Measurements from ENCODE around the gene AQR. TPM values are rescaled to one million over a fixed set of nuclear protein-coding genes. Genes with fewer than 3 reads are reported as not detected.

The AQR gene
- total RNA-seq, 1 experiment from 2014 or later = 54.4 TPM

DNA sequence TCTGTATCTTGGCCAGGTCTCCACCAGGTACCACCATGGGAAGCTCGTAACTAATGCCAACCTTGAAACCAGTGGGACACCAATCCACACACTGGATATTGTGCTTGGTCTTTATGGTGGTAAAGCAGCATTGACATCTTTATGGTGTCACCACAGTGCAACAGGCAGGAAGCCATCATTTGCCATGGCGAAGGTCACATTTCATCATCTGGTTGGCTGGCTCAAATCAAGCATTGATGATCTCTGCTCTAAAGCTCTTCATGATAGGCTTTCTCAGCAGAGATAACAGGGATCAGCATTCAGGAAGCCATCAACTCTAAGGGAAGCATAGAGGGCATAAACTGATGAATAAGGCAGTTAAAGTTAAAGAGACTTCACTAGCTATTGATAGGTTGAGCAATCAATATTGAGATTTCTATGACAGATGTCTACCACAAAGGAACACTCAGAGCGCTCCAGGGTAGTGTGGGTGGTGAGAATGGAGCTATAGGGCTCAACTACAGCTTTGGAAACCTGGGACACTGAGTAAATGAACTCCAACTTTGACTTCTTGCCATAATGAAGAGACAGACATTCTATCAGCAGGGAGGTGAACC is 120.1 kb downstream of the AQR start:
- Histone ChIP-seq H3K27me3 (ENCODE audit: insufficient read depth, low read length) (no peaks in the 10 kb centered on the region), H2BK120ac (ENCODE audit: low read depth, low read length, poor library complexity, severe bottlenecking) (no peak overlapping the region), H2BK15ac (ENCODE audit: low read depth, low read length) (no peak overlapping the region), H3K14ac (ENCODE audit: insufficient read depth, low read length) (no peak overlapping the region), H3K27ac (ENCODE audit: insufficient read length, low read depth, low read length) (no peak overlapping the region), H3K23me2 (ENCODE audit: insufficient read length, low read depth, low read length, poor library complexity, severe bottlenecking) (no peaks in the 10 kb centered on the region), H2BK12ac (ENCODE audit: insufficient read length, low read depth, low read length) (no peak overlapping the region), H2AFZ (ENCODE audit: low read length) (no peak overlapping the region), H4K8ac (replicated peaks; ENCODE audit: insufficient read length, low read depth, low read length) (no peak overlapping the region), H3K9ac (ENCODE audit: extremely low read depth, insufficient read length, low read length) (no peak overlapping the region), H4K91ac (ENCODE audit: insufficient read length, low read depth, low read length) (no peak overlapping the region), H3K79me1 (ENCODE audit: insufficient read depth, low read depth, low read length, poor library complexity, severe bottlenecking) (no peaks in the 10 kb centered on the region), H2AK5ac (ENCODE audit: insufficient read length, low read length) (no peak overlapping the region), H3K23ac (ENCODE audit: insufficient read length, low read depth, low read length) (no peak overlapping the region), H3K4me1 (ENCODE audit: insufficient read depth, low read length) (no peaks in the 10 kb centered on the region), H2BK5ac (ENCODE audit: insufficient read length, low read length) (no peak overlapping the region), H3K9me3 (ENCODE audit: control insufficient read depth, low read depth, low read length) (no peaks in the 10 kb centered on the region), H4K5ac (ENCODE audit: insufficient read length, low read depth, low read length) (no peak overlapping the region), H4K20me1 (ENCODE audit: control insufficient read depth, insufficient read depth, insufficient read length) (no peaks in the 10 kb centered on the region), H3K56ac (ENCODE audit: insufficient read length, low read depth, low read length) (no peak overlapping the region), H2BK20ac (ENCODE audit: low read depth, low read length, poor library complexity, severe bottlenecking) (no peak overlapping the region), H3T11ph (ENCODE audit: low read length) (no peak overlapping the region), H3K4me2 (ENCODE audit: insufficient read depth, insufficient read length, low read length) (no peak overlapping the region), H3K18ac (ENCODE audit: insufficient read length, low read depth, low read length) (no peak overlapping the region), H3K4ac (ENCODE audit: low read depth, low read length) (no peak overlapping the region), H3K79me2 (ENCODE audit: insufficient read depth, low read length) (no peaks in the 10 kb centered on the region)
- no peak for DNase-seq
- no peaks in the 10 kb centered on the region for H3K4me1 Mint-ChIP-seq
- no peaks in the 10 kb centered on the region for H3K27me3 Mint-ChIP-seq (ENCODE audit: low read depth)
- no peak overlapping the region for H3K27ac Mint-ChIP-seq
- peaks cover 0 to 5% (median 0%) of the 10 kb centered on the region in 3 experiments; a peak in 5 of 7 replicates for H3K36me3 Mint-ChIP-seq (ENCODE audit: insufficient read depth in 1 of 3, low read depth in 3 of 3)
- TF ChIP-seq, protein P1, sequence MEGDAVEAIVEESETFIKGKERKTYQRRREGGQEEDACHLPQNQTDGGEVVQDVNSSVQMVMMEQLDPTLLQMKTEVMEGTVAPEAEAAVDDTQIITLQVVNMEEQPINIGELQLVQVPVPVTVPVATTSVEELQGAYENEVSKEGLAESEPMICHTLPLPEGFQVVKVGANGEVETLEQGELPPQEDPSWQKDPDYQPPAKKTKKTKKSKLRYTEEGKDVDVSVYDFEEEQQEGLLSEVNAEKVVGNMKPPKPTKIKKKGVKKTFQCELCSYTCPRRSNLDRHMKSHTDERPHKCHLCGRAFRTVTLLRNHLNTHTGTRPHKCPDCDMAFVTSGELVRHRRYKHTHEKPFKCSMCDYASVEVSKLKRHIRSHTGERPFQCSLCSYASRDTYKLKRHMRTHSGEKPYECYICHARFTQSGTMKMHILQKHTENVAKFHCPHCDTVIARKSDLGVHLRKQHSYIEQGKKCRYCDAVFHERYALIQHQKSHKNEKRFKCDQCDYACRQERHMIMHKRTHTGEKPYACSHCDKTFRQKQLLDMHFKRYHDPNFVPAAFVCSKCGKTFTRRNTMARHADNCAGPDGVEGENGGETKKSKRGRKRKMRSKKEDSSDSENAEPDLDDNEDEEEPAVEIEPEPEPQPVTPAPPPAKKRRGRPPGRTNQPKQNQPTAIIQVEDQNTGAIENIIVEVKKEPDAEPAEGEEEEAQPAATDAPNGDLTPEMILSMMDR (conservative IDR thresholded peaks at IDR 0.05) = no peak
- no CpG with 5 or more reads among the region's 3 CpGs for WGBS (ENCODE audit: extremely low coverage, insufficient read length, low lambda C conversion rate)
- no peak overlapping the region for H3K4me3 Mint-ChIP-seq
- H3K9me3 Mint-ChIP-seq = peaks cover 0 to 4% of the 10 kb centered on the region in 2 experiments; a peak in 2 of 5 replicates
